OCI-LY1 (cell line): ENCODE data around the gene BCORL1.

Experiments
- CTCF ChIP-seq: fragments of 200-600 bp; sonication (generic), shearing (Covaris generic); IDR thresholded peaks from 2 replicates; pipeline ENCODE4 v1.5.1; 2017; ENCODE audit warnings: mild to moderate bottlenecking, antibody characterized with exemption, low read length, moderate library complexity, mixed read lengths
- EZH2 ChIP-seq: fragments of 200-600 bp; sonication (generic), shearing (Covaris generic); IDR thresholded peaks from 2 replicates; pipeline ENCODE4 v1.8.0; 2017; ENCODE audit warnings: borderline replicate concordance, mixed run types, mild to moderate bottlenecking, antibody characterized with exemption, low read length, moderate library complexity, mixed read lengths

GRCh38 chrX:130106071-130106470, 123.6 kb downstream of the BCORL1 start:
- TF ChIP-seq CTCF (no peak), EZH2 (no peak)
